Suprapubic skin (tissue), 4 donors: ENCODE measurements around the gene SERTAD2. TPM values are rescaled to one million over a fixed set of nuclear protein-coding genes. Genes with fewer than 3 reads are reported as not detected.

Experiments used
- DNase-seq, 2 donors: peaks; one replicate each; pipeline ENCODE4 v3.0.0-alpha.2; 2019; ENCODE audit warnings: low spot score in 2 of 2
- H3K27ac ChIP-seq: fragments of 200-600 bp; sonication (generic); one replicate; pipeline ENCODE4 v1.5.1; 2019
- H3K27me3 ChIP-seq: fragments of 200-600 bp; sonication (generic); one replicate; pipeline ENCODE4 v1.5.1; 2019
- H3K36me3 ChIP-seq: fragments of 200-600 bp; sonication (generic); one replicate; pipeline ENCODE4 v1.5.1; 2019
- H3K4me1 ChIP-seq: fragments of 200-600 bp; sonication (generic); one replicate; pipeline ENCODE4 v1.5.1; 2019
- H3K4me3 ChIP-seq: fragments of 200-600 bp; sonication (generic); one replicate; pipeline ENCODE4 v1.5.1; 2019; ENCODE audit warnings: mild to moderate bottlenecking
- H3K9me3 ChIP-seq: fragments of 200-600 bp; sonication (generic); one replicate; pipeline ENCODE4 v1.5.1; 2019
- EP300 ChIP-seq: sonication (generic); formaldehyde crosslinking; IDR thresholded peaks from one replicate; pipeline ENCODE4 v1.6.1; 2017; ENCODE audit warnings: antibody characterized with exemption
- POLR2A ChIP-seq, 2 donors: fragments of 450-650 bp; IDR thresholded peaks; one replicate each; pipeline ENCODE4 v1.6.1; 2017; ENCODE audit warnings: antibody characterized with exemption in 2 of 2, mild to moderate bottlenecking in 2 of 2, moderate library complexity in 2 of 2
- POLR2AphosphoS5 ChIP-seq, 3 donors: sonication (generic); formaldehyde crosslinking; IDR thresholded peaks; one replicate each; pipeline ENCODE4 v1.6.1; 2017; ENCODE audit warnings: antibody characterized with exemption in 3 of 3
- WGBS: methylation state at CpG from one replicate; pipeline ENCODE4 v1.1.5; 2018; 5-methylcytosine and 5-hydroxymethylcytosine counted together
- total RNA-seq, 4 donors: library from RNA; depleted of rRNA; stranded (reverse); fragments of >200 nt; gene quantifications; one replicate each; pipeline ENCODE4 v1.1.0, GENCODE V29; 2016
- TF ChIP-seq, protein P1 (sequence below), 2 donors: fragments of 200-600 bp in 1 of 2; fragments of 450-650 bp in 1 of 2; sonication (generic) in 1 of 2; IDR thresholded peaks; one replicate each; pipeline ENCODE4 v1.5.1; 2016 to 2019; ENCODE audit warnings: antibody characterized with exemption in 2 of 2, mild to moderate bottlenecking in 1 of 2, moderate library complexity in 1 of 2

Gene SERTAD2
- total RNA-seq, 4 donors from 2014 or later: 23.7 to 36.4 (median 30.9) TPM

DNA sequence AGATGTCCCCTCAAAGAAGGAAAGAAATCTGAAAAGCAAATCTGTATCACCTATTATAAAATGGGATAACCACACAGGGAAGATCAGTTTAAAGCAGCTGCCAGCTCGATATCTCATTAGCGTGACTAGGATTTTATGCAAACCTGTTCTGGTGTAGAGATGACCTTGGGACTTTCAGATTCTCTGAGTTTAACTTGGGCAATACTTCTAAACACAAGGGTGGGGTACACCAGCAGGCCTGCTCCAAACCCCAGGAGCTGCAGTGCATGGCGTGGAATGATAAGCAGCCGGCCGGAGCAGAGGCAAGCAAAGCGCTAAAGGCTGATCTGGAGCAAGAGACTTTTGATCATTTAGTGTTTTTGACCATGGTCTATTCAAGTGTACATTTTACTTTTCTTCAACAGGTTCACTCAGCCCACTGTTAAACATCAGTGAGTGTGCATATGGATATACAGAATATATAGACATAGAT is 4.7 kb downstream of the SERTAD2 start:
- Histone ChIP-seq H3K27ac (peak overlapping the region; percentile 73), H3K27me3 (no peaks in the 10 kb centered on the region), H3K36me3 (no peaks in the 10 kb centered on the region), H3K4me1 (peaks cover 83% of the 10 kb centered on the region), H3K9me3 (no peaks in the 10 kb centered on the region), H3K4me3 (peak overlapping the region; percentile 11)
- no peak for DNase-seq
- TF ChIP-seq POLR2AphosphoS5 (IDR thresholded peaks at IDR 0.05): no peak
- TF ChIP-seq POLR2A (IDR thresholded peaks at IDR 0.05): no peak
- TF ChIP-seq EP300: no peak
- TF ChIP-seq, protein P1, sequence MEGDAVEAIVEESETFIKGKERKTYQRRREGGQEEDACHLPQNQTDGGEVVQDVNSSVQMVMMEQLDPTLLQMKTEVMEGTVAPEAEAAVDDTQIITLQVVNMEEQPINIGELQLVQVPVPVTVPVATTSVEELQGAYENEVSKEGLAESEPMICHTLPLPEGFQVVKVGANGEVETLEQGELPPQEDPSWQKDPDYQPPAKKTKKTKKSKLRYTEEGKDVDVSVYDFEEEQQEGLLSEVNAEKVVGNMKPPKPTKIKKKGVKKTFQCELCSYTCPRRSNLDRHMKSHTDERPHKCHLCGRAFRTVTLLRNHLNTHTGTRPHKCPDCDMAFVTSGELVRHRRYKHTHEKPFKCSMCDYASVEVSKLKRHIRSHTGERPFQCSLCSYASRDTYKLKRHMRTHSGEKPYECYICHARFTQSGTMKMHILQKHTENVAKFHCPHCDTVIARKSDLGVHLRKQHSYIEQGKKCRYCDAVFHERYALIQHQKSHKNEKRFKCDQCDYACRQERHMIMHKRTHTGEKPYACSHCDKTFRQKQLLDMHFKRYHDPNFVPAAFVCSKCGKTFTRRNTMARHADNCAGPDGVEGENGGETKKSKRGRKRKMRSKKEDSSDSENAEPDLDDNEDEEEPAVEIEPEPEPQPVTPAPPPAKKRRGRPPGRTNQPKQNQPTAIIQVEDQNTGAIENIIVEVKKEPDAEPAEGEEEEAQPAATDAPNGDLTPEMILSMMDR (IDR thresholded peaks at IDR 0.05): no peak
- WGBS: 58% methylated on average over 6 of the region's 6 CpGs

DNA sequence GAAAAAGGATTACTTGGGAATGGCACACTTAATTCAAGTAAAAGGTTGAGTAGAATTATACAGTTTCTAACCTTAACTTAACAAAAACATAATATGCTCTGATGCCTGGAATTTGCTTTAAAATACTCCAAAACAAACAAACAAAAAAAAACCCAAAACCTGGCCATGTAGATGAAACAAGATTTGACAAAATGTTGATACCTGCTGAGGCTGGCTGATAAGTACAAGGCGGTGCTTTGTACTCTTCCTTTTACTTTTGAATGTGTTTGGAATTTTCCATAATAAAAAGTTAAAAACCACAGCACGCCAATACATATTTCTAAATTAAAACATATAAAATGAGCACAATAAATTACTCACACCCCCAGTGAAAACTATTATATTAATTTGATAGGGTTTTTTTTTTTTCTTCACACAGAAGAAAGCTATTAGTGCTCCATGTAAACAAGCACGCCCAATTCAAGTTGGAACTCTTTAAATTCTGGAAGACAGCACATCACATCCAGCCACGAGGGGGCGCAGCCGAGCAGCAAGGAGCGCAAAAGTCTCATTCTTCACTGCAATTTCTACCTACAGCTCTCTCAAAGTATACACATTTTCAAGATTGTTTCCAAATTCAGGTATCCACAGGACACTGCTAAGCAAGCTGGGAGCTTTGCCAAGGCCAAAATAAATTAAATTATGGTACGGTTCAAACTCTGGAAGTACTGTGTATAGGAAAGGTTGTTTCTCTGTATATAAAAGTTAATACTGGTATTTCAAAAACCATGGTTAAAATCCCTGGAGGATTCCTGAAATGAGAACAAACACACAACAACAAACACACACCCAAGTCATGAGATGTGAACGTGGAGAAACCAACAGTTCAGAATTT is 7.5 kb downstream of the SERTAD2 start:
- Histone ChIP-seq H3K36me3 (no peaks in the 10 kb centered on the region), H3K27ac (peak overlapping the region; percentile 87), H3K27me3 (no peaks in the 10 kb centered on the region), H3K4me3 (peak overlapping the region; percentile 49), H3K9me3 (no peaks in the 10 kb centered on the region), H3K4me1 (peaks cover 96% of the 10 kb centered on the region)
- no peak for TF ChIP-seq POLR2A (IDR thresholded peaks at IDR 0.05)
- TF ChIP-seq, protein P1 (IDR thresholded peaks at IDR 0.05): peak; percentile 85 to 96
- WGBS: 8% methylated on average over 9 of the region's 9 CpGs
- peak; percentile 90 to 93 for DNase-seq

DNA sequence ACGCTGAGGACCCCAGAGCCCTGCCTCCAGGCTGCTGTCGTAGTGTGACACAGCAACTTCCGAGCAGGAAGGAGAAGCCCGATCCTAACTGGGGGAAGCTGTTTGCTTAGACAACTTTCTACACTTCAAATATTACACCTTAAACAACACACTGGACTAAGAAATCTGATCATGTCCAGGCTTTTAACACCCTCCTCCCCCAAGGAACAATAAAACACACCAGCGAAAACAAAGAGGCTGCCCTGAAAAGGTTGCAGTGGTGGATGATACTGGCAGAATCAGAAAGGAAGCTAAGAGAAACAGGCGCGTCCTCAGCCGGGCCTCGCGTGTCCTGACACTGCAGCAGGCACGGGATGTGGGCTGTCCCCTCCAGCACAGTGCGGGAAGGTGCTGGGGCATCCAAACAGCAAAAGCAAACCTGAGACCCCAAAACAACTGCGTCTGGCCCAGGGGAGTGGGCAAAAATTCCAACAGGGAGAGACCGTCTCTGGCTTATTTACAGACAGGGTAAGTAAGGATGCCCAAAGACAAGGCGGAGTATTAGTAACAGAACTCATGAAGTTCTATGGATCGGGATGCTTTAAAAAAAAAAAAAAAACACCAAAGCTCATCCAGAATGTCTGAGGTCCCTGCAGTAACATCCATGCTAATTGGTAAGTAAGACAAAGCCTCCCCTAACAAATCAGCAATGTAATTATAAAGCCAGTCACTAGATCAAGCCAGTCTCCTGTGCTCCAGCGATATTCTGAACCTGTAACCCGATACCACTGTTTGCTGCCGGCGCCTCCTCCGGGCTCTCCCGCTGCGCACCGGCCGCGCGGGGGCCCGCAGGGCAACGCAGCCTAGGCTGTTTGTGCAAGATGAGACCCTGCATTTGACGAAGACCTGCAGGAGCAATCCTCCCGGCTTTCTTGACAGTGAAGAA is 9.0 kb downstream of the SERTAD2 start:
- H3K4me1 ChIP-seq: peaks cover 96% of the 10 kb centered on the region
- 3% methylated on average over 31 of the region's 31 CpGs for WGBS

DNA sequence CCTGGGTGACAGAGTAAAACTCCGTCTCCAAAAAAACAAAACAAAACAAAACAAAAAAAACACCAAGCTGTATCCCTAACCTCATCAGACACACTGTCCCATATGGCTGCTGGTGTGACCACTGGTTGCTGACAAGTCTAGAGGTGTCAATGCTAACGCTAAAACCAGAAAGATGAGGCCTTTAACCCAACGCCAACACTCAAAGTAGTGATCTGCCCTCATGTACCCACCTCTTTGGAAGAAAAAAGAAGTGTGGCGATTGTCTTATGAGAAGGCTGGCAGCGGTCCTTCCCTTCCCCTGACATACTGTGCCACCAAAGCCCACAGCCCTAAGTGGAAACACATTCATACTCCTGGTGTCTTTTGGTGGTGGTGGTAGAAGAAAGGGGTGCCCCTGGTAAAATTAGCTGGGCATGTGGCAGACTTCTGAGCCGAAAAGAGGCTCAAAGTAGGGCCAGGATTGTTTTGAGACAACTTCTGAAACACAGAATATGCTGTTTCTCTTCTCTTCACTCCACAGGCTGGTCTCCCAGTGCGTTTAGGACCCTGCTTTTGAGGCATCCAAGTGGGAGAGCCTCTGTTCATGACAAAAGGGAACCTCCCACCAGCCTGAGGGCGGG is 9.8 kb downstream of the SERTAD2 start:
- no peaks in the 10 kb centered on the region for H3K36me3 ChIP-seq
- peak overlapping the region; percentile 49 for H3K4me3 ChIP-seq
- no peak for TF ChIP-seq POLR2AphosphoS5 (IDR thresholded peaks at IDR 0.05)
- TF ChIP-seq EP300: no peak
- TF ChIP-seq, protein P1 (IDR thresholded peaks at IDR 0.05): no peak
- no peak for TF ChIP-seq POLR2A (IDR thresholded peaks at IDR 0.05)
- H3K4me1 ChIP-seq: peaks cover 96% of the 10 kb centered on the region
- peak overlapping the region; percentile 87 for H3K27ac ChIP-seq
- DNase-seq: no peak
- H3K27me3 ChIP-seq: no peaks in the 10 kb centered on the region
- 38% methylated on average over 8 of the region's 8 CpGs for WGBS
- H3K9me3 ChIP-seq: no peaks in the 10 kb centered on the region

More for the DNA sequence above, 9.0 kb downstream of the SERTAD2 start:
- Histone ChIP-seq H3K9me3 (no peaks in the 10 kb centered on the region), H3K27ac (peak overlapping the region; percentile 87), H3K4me3 (peak overlapping the region; percentile 49), H3K36me3 (no peaks in the 10 kb centered on the region), H3K27me3 (no peaks in the 10 kb centered on the region)
- TF ChIP-seq EP300: no peak
- peak in 1 of 3 donors; percentile 8 for TF ChIP-seq POLR2AphosphoS5 (IDR thresholded peaks at IDR 0.05)
- TF ChIP-seq, protein P1 (IDR thresholded peaks at IDR 0.05): no peak
- TF ChIP-seq POLR2A (IDR thresholded peaks at IDR 0.05): peak in 1 of 2 donors; percentile 85
- DNase-seq: peak; percentile 89 to 90
